Coronary artery (tissue), 2 donors: ENCODE measurements around the gene ESYT3.

Experiments used
- DNase-seq: peaks from one replicate; pipeline ENCODE4 v3.0.0-alpha.2; 2017; ENCODE audit warnings: low spot score
- H3K27ac ChIP-seq, 2 donors: fragments of 200-600 bp; sonication (generic); one replicate each; pipeline ENCODE4 v1.5.1; 2016 to 2019
- H3K4me3 ChIP-seq: fragments of 200-600 bp; sonication (generic); 2 replicates; pipeline ENCODE4 v1.5.1; 2016; ENCODE audit warnings: mild to moderate bottlenecking, moderate library complexity
- CTCF ChIP-seq: fragments of 200-600 bp; sonication (generic); IDR thresholded peaks from one replicate; pipeline ENCODE4 v1.5.1; 2019; ENCODE audit warnings: antibody characterized with exemption

ESYT3 gene

DNA sequence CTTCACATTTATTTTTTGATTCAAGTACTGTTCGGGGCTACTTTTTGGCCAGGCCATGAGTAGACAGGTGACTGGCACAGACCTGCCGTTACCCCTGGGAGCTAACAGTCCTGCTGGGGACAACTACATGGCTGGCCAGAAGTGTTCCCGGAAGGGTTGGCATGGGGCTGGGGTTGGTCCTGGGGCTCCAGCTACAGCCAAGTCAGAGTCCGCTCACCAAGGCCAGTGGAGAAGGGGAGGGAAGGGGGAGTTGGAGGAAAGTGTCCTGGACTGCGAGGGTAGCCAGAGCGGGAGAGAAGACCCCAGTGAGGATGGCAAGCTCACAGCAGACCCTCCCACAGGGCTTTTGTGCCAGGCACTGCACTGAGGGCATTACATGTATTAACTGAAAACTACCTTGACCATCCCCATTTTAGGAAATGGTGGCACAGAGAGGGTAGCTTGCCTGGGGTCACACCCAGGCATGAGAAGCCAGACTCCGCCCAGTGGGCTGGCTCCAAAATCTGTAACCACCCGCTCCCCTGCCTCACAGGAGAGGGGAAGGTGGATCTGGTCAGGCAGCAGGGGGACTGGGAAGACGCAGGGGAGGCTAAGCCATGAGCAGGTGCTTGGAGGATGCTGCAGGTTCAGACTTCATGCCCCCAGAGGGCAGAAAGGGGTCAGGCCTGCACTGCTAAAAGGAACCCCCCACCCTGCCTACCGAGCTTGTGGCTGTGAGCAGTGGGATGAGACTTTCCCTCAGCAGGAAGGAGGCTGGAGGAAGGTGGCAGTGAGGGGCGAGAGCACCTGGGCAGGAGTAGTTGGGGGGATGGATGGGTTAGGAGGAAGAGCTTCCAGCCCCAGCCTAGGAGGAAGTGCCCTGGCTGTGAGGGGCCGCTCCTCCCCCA lies 38.3 kb upstream of the ESYT3 start:
- TF ChIP-seq CTCF: no peak
- DNase-seq: no peak
- H3K4me3 ChIP-seq: no peak overlapping the region
- H3K27ac ChIP-seq: no peak overlapping the region

- no peak for TF ChIP-seq CTCF
- no peak for DNase-seq
- H3K27ac ChIP-seq: no peak overlapping the region
- no peak overlapping the region for H3K4me3 ChIP-seq
Observed at GRCh38 chr3:138396752-138397410, 37.5 kb upstream of the ESYT3 start.

DNA sequence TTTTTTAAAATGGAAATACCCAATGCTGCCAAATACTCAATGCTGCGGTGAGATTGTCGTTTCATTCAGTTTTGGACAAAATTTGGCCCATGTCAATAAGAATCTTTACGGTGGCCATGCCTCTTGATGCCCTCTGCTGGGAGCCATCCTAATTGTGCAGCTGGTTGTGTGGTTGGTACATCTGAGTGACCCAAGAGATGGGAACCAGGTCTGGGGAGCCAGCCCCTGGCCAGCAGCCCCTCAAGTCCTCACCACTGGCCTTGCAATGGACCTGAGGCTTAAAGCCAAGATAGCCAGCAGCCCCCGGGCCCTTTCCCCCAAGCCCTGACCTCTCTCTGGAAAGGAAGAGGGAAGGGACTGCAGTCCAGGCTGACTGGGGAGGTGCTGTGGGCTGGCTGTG lies 36.4 kb upstream of the ESYT3 start:
- Histone ChIP-seq H3K27ac (no peak overlapping the region), H3K4me3 (no peak overlapping the region)
- TF ChIP-seq CTCF: no peak
- no peak for DNase-seq

GRCh38 chr3:138398791-138399575 lies 35.4 kb upstream of the ESYT3 start:
- TF ChIP-seq CTCF: no peak
- Histone ChIP-seq H3K27ac (no peak overlapping the region), H3K4me3 (no peak overlapping the region)
- DNase-seq: no peak

DNA sequence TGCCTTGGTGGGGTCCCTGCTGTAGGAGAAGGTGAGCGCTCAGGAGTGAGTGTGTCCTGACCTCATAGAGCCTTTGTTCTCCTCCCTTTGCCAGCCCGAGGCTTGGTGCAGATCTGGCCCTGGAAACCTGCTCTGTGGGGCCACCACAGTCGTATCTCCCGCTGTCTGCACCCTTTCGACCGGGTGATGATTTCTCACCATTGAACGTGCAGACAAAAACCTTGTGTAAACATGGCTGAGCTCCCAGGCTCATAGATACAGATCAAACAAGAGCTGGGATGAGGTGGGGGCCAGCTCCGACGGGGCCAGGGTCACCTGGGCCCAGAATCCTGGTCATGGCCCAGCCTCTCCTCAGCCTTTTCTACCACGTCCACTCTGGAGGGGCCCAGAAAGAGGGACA lies 34.6 kb upstream of the ESYT3 start:
- Histone ChIP-seq H3K27ac (no peak overlapping the region), H3K4me3 (no peak overlapping the region)
- DNase-seq: no peak
- TF ChIP-seq CTCF: no peak

DNA sequence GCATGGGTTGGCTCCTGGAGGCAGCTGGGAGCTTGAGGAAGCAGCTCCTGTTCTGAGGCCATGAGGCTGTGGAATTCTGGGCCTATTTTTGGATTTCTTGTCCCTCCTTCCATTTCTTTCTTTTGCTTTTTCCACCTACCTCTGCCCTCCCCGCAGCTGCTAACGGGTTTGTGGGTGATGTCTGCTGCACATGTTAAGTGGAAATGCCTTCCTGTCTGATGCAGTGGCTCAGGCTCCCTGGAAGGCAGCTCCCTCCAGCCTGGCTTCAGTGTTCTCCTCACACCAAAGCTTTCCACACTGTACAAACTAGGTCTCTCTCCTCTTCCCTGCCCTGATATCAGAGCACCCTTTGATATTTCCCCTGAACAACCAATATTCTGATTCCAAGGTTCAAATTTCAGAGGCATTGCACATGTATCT lies 33.8 kb upstream of the ESYT3 start:
- TF ChIP-seq CTCF: no peak
- H3K4me3 ChIP-seq: no peak overlapping the region
- no peak overlapping the region for H3K27ac ChIP-seq
- DNase-seq: no peak
